ENCODE data around the gene ITGB6.

ITGB6 gene, protein sequence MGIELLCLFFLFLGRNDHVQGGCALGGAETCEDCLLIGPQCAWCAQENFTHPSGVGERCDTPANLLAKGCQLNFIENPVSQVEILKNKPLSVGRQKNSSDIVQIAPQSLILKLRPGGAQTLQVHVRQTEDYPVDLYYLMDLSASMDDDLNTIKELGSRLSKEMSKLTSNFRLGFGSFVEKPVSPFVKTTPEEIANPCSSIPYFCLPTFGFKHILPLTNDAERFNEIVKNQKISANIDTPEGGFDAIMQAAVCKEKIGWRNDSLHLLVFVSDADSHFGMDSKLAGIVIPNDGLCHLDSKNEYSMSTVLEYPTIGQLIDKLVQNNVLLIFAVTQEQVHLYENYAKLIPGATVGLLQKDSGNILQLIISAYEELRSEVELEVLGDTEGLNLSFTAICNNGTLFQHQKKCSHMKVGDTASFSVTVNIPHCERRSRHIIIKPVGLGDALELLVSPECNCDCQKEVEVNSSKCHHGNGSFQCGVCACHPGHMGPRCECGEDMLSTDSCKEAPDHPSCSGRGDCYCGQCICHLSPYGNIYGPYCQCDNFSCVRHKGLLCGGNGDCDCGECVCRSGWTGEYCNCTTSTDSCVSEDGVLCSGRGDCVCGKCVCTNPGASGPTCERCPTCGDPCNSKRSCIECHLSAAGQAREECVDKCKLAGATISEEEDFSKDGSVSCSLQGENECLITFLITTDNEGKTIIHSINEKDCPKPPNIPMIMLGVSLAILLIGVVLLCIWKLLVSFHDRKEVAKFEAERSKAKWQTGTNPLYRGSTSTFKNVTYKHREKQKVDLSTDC

DNA sequence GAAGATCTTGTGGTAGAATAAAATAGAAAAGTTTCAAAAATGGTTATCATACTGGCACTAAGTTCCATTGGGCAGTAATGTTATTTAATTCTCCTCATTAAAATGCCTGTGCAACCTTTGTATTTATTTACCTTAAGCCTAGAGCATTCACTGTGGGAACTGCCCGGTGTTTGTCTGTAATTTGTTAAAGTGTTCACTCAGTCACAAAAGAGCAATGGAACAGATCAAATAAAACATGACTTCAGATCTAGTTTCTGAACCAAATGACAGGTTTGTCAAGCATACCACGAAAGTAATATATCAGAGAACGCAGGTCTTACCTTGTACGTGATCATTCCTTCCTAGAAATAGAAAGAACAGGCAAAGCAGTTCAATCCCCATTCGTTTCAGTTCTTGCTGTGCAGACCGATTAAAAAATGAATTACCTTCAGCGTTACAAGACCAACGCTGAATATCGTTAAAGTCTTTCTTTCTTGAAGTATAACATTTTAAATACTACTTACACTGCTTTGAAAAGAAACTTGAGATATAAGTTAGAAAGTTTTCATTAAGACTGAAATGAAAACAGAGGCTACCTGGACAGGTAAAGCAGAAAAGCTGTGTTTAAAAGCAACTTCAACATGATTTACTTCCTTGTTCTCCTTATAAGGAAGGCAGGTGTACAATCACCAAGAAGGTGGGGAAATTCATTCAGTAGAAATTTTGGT is at the start of gene ITGB6:
TSS of gene ITGB6 (minus strand) at position 590 of the 707 bp plus-strand sequence. CDS start at position 381, 209 bp downstream.
- no peak for DNase-seq

DNA sequence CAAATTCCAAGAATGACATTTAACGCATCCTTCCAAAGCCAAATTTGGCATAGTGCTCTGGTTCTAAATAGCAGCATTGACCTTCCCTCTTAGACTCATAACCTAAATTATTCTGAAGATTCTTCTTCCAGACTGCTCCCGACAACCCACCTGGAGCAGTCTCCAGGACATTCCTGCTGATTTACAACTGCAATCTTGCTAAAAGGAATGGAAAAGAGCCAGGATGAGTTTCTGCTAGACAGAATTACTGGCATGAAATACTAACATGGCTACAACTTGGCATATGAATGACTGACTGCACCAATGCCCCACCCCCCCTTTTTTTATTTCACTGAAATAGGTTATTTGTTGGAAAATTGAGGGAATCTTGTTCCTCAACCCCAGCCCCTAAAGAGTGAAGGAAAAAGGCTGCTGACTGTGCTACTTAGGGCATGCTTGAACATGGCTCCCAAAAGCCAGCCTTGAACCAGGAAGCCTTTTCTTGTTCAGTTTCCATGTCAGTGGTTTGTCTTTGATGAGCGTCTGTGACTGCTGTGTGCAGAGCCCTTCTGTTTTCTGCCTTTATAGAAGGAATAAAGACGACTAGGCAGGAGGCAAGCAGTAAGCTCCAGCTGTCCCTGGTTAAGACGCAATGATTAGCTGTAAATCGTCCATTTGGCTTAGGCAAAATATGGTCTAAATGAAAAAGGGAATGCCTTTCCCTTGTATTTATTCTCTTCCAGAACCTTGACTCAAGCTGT is 47.4 kb upstream of the ITGB6 start:
- DNase-seq: no peak

DNA sequence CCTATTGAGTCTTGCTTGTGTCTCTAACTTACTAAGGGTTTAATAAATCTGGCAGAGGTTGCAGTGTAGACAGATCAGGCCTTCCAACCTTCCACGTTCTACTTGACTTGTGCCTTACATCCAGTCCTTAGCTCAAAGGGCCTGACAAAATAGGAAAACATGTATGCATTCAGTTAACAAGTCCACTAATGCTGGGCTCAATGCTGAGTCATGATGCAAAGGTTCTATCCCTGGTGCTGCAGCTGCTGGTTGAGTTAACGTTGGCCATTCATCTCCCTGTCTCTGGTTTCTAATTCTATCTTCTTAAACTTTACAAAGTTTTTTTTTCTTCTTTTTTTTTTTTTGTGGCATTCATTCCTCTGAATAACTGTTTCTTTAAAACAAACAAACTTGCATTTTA is 46.3 kb upstream of the ITGB6 start:
- DNase-seq: no peak

DNA sequence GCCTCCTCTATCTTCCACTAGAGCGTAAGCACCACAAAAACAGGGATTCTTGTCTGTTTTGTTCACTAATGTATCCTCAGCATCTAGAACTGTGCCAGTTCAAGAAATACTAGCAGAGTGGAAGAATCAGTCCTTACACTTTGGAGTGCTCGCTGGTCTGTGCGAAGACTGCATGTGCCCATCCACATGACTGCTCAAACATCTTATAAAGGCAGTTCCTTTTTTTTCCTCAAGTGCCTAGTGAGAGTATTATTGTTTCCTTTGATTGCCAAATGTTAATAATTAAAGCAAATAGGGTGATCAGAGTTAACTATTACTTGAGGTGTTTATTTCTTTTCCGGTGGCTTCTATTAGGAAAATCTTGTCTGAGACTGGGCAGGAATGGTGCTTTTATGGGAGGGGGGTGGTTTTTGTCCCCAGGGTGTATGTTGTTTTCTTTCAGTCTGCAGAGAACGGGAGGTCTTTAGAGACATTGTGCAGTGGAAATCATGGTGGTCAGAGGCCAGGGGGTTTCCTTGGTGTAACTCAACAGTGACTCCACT is 45.6 kb upstream of the ITGB6 start:
- no peak for DNase-seq

DNA sequence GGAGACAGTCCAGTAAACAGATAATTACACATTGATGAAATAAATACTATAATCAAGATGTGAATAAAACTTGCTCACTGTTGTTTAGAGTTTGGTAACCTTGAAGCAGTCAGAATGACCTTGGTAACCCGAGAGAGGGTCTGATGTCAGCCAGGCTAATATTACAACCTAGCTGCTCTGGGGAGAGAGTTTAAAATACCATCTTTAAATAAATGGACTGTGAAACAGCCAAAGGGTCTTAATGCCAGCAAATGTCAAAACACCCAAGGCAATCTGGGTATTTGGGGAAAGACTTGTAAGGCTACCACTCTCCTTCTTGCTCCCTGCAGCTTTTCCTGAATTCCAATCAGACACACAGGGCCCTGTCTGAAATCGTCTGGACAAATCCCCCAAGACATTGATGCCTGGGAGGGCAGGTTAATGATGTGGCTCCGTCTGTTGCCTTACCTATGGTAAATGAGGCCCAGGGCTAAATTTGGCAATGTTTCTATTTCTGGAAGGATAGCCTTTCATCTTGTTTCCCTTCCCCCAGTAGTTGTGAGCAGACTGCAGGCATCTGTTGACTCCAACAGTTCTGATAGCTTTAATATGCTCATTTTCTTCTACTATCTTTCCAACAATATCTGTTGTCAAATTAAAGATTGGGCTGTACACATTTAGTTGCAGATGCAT is 43.0 kb upstream of the ITGB6 start:
- no peak for DNase-seq

DNA sequence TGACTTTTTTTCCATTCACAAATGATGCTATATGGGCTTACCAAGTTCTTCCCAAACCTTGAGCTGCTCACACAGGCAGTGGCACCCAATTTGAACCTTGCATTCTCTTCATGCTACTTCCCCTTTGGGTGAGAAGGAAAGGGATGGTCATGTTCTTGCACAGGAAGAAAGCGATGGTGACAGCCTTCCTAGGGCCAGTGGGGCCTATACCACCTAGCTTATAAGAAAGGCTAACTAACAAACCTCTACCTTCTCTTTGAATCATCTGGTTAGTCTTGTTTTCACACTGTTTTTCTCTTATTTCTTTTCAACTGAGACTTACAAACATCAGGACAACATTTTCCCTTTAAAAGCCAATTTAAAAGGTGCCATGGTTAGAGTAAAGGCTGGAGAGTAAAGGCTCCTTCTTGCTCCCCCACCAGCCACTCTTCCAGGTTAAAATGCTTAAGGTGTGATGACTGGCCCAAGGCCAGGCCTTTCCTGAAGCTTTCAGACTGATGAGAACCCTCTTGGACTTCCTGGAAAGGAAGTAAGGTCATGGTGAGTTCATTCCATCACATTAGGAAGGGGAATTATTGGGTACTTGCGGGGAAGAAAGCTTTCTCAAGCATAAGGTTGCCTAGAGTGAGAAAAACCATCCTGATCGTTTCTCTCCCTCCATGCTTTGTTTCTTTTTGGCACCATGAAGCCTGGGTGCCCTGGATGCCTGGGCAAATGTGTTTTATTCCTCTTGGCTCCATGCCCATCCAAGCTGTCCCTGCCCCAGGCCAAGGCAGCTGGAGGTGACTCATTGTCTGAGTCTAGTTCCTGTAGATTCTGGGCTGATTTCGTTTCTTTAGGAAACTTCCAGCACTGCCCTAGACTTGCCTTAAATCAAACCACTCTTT is 41.4 kb upstream of the ITGB6 start:
- peak; percentile 20 for DNase-seq

DNA sequence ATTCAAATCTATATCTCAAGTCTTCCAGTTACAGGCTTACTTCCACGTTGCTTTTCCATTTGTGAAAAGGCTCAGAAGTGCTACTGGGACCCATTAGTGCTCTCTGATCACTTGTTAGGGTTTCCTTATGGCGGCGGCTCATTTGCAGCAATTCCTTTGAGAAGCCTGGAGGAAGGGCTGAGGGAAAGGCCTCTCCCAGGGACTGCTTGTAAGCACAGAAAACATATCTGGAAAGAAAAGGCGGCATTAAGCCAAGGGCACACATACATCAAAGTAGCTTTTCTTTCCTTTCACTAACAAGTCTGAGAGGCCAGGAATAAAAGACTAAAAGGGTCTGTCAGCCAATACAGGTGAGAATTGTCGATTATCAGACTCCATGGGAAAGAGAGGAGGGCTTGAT is 39.4 kb upstream of the ITGB6 start:
- no peak for DNase-seq

DNA sequence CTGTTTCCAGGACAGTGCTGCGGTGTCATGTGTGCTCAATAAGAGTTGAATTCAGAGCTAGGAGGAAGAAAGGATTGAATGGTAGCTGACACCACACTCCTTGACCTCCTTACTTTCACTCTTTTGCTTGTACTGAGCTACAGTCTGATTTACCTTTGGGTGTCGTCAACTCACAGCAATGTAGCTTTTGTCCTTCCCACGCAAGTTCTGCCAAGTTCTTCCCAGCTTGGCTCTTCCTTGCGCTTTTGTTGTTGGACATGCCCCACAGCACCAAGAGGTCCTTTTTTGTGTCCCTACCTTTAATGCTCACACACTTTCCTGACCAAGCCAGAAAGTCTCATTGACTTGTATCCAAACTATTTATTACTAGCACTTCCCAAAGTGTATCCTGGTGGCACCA is 38.3 kb upstream of the ITGB6 start:
- no peak for DNase-seq

DNA sequence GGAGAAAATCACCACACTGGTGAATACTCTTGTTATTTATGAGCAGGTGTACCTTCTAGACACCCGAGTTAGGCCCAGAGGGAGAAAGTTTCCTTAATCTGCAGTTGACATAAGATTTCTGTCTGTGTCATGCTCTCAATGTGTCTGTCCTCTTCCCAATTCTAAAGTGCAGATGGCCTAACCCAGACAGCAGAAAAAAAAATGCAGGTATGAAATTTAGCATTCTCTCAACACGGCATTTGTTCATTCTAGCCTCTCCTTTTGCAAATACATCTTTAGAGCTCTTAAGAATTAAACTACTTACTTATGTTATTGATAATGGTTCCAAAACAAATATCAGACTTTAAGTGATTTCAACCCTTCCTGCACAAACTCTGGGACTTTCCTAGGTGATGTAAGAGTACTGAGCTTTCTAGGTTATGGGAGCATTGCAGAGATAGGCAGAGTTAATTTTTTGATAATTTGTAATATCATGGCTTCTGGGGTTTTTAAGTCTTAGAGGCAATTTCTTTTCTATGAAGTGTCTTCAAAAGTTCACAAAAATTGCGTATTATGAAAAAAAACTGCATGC is 32.9 kb upstream of the ITGB6 start:
- no peak for DNase-seq

DNA sequence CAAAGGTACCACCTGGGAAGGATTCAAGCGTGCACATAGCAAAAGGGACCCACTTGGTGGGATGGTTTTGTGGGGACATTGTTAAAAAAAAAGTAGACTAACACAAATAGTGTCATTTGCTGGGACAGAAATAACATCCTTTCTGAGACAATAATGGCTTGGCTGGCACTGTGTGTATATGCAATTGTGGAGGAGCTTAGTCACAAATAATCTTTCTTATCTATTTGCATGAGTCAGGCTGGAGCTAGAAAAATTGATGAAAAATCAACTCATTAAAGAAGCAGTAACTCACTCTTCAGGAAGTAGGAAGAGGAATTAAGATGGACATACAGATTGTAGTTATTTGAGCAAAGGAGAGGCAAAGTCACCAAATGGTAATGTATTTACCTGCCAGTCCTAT is 29.5 kb upstream of the ITGB6 start:
- no peak for DNase-seq

DNA sequence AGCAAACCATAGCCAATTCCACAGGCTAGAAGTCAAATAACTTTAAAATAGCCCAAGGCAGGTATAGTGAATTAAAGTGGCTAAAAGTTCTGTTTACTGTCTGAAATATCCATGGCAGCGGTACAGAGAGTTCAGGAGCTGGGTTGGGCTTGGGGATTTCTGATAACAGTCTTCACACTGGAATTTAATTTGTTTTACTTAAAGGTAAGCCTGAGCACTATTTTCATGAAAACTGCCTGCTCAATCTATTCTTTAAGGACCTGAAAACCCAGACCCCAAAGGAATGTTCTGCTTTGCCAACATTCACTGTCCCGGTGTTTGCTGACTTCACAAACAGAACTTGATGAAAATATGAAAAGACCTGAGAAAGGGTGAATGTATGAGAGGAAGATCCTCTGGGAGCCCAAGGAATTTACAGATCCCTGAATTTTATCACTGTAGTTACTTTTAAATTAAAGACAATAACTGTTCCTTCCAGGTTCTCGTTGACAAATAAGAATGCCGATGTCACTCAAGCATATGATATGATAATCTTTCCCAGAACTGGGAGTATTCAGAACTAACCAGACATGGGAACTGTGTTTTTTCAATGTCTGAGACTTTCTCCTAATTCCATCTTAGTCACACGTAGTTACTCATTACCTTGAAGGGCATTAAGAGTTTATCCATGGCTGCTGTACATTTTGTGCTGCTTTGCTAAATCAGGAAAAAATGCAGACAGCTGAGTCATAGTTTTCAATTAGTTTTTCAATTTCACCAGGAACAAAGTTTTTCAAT is 28.3 kb upstream of the ITGB6 start:
- no peak for DNase-seq

DNA sequence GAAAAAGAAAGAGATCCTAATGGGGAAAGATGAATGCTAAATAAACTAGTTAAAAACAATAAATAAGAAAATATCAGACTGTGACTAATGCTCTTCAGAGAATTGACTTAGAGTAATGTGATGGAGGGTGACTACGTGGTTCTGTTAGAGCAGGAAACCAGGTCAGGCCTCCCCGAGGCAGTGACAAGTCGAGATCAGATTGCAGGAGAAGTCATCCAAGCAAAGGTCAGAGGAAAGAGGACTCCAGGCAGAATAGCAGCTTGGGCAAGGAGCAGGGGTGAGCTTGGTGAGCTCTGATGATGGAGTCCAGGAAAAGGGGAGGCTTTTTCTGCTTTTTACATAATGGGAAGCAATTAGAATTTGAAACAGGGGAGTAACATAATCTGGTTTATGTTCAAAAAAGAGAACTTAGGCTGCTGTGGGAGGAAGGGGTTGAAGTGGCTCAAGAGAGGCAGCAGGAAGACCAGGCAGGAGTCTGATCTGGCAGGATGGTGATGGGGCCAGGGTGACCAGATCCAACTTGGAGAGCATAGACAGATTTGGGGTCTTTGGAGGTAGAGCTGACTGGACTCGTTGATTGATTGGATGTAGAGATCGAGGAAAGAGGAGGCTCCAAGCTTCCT is 27.3 kb upstream of the ITGB6 start:
- no peak for DNase-seq

DNA sequence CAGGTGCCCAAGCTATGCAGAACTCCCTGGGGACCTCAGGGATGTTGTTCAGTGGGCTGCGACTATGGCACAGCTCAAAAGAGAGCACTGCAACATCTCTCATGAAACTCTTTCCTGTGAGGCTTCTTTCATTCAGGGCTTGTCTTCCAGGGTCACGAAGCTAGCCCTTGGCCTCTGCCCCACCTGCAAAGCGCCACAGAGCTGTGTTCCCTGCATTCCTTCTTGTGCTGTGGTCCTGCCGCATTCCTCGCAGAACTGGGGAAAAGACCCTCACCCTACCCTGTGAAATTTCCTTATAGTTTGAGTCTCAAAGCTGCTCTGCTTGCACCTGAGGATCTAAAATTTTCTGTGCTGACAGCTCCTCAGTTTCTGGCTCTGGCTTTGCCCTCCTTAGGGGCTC is 26.3 kb upstream of the ITGB6 start:
- no peak for DNase-seq

DNA sequence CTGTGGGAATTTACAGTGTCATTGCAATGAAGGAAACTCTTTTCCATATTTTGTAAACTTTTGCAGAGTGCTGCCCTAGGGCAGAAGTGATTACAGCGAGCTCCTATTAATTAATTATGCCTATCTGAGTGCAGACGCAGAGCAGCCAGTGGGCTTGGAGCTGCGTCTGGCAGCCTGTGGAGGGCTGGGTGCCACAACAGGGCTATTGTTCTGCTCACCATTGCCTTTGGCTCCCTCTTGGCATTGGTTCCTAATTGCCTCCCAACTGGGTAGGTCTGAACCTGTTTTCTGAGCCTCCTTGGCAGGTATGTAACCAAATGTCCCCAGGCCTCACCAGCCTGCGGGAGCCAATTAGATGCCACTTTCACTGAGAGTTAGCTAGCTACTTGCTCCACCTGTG is 25.6 kb upstream of the ITGB6 start:
- peak; percentile 78 for DNase-seq

DNA sequence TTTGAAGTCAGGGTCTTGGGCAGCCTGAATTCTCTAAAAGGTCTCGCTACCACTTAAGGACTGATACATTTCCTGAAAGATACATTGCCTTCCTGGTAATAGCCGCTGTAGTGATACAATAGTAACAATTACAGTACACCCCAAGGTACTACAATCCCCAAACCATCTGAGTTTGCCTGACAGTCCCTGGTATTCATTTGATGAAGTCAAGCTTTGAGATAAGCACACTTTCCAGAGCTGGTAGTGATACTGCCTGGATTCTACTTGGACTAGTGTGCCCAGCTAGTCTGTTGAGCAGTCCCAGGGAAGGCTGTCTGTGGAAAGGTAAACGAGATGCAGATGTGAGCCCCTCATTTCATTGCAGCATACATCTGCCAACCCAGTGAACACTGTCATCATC is 24.4 kb upstream of the ITGB6 start:
- no peak for DNase-seq

DNA sequence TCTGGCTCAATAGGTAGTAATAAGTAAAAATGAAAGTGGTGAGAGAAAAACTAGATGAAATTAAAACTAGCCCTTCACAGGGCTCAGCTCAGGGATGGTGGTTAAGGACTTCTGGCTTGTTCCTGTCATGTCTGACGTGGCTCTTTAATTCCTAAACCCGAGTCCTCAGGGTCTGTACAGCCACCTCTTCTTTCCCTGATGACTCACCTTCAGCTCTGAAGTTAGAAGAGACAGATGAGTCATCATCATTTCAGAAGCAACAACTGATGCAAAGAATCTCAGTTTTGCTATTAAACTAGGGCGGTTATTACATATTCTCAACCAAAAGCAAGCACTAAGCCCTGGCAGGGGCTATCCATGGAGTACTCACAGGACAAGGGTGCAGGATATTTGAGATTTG is 24.0 kb upstream of the ITGB6 start:
- no peak for DNase-seq

DNA sequence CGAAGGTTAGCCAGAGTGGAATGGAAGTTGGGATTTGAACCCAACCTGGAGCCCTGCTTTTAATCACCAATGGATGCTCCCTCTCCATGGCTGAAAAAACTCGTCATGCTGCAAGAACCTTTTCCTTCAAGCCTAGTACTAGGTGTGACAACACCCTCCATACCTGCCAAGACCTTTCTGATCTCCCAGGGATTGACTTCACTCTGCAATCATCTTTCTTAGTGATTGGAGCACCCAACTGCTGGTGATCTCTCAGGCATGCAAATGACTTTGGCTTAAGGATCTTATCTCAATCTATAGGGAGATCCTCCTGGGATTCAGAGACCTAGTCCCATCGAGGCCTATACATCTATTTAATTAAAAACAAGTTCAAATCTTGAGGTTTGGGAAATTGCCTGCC is 23.5 kb upstream of the ITGB6 start:
- no peak for DNase-seq

DNA sequence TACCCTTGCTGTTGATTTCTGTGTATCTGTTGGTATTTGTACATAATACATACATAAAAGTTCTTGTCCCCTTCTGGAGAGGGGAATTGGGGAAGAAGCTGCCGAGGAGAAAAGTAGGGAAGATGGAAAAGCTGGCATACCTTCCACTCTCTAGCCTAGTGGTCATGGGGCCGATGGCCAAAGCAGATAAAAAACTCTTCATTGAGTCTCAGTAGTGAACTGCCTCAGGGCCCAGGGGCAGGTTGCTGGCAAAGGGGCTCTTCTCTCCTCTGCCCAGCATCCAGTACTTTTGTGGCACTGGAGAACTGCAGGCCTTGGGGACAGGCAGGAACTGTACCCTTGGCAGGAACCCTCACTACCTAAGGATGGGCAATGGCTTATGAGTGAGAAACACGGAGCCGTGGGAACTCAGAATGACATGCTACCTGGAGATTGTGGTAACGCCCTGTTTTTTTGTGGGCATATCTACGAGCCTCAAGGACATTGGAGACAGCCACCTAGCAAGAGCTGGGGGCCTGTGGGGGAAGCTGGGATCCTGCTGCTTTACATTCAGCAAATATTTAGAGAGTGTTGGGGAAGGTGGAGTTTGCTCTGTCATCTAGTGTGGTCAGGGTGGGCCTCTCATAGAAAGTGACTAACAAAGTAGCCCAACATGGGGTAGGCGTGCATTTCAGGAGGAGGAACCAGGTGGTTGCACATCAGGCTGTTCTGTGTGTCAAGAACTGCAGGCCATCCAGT is 22.6 kb upstream of the ITGB6 start:
- DNase-seq: no peak
